Skeletal muscle cell (primary cell): Measurements from ENCODE around the gene AGBL4.

ENCODE experiments used
- DNase-seq: peaks from one replicate; pipeline ENCODE4 v3.0.0-alpha.2; 2010; ENCODE audit warnings: low read depth
- H3K4me3 ChIP-seq: 2 replicates; pipeline ENCODE4 v1.5.1; 2011; ENCODE audit warnings: low read depth, mild to moderate bottlenecking, control low read depth, low read length, moderate library complexity

The AGBL4 gene

GRCh38 chr1:49523764-49524163 is 500.0 kb downstream of the AGBL4 start:
- no peak for DNase-seq
- no peak overlapping the region for H3K4me3 ChIP-seq

DNA sequence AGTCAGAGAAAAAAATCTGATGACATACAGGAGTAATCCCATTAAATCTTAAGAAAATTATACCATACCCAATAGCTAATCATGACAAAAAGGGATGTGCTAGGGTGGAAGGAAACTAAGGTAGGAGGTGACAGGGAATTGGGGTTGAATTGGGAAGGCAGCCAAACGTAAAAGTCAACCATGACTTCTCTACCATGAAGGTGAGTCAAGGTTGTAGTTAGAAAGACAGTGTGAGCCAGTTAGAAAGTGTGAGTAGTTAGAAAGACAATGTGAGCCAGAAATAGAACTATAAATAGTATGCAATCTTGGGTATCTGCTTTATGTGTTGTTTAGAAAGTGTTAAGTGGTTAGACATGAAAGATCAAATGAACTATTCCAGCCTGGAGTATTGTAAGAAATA is 556.8 kb downstream of the AGBL4 start:
- no peak overlapping the region for H3K4me3 ChIP-seq
- no peak for DNase-seq

DNA sequence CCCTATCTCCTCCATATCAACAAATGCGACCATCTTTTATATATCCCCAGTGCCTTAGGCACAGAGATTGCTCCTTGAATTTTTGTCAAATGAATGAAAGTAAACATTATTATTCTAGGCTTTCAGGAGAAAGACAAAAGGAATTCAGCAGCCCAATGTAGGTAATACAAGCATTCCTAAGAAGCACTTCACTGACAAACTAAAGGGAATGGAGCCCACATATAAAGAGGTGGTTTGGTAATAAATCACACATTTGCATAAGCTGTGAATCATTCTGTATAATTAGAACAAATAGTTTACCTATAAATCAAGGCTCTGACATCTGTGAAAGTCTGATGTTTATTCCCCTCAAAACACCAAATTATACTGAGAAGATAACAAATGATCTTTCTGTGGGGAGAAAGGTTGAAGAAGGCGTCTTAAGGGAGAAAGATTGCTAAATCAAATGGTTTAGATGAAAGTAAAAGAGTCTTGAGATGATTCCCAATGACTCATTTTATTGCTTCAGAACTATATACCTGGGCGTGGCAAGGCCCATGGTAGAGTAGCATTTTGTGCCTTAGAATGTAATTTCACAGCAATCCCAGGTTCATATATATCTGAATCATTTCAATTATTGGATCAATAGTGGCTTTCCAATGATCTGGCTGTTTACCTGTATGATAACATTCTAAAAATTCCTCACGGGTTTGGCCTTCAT is 558.1 kb downstream of the AGBL4 start:
- DNase-seq, result no peak
- no peak overlapping the region for H3K4me3 ChIP-seq

DNA sequence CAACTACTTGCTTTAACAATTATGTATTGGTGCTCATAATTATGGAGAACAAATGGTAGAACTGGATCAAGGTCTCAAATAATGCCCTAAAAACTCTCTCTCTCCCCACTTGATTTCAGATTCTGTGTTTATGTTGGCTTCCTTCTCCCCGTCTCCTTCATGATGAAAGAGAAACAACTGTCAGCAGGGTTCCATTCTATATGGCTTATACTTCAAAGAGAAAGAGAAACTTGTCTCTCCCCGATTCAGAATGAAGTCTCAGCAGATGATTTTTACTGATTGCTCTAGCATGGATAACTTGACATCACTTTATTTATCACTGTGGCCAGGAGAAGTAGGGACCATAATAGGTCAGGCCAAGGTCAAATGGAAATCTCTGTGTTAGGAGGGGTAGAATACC is 575.6 kb downstream of the AGBL4 start:
- DNase-seq, result no peak
- H3K4me3 ChIP-seq, result no peak overlapping the region

DNA sequence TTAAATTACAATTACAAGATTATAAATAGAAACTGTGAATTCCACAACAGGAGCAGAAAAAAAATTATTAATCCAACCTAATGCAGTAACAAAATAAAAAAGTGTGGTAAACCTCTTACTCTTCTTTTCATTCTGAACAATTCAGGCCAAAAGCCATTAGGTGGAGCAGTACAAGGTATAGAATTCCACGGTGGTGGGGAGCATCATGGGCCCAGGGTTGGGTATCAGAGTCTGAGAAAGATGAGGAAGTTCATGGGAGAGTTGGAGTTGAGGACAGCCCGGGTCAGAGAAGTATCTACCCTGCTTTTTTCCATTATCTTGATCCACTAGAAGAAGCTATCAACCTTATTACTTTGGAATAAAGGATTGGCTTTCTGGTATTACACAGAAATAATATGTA is 586.9 kb downstream of the AGBL4 start:
- no peak for DNase-seq
- H3K4me3 ChIP-seq, result no peak overlapping the region

DNA sequence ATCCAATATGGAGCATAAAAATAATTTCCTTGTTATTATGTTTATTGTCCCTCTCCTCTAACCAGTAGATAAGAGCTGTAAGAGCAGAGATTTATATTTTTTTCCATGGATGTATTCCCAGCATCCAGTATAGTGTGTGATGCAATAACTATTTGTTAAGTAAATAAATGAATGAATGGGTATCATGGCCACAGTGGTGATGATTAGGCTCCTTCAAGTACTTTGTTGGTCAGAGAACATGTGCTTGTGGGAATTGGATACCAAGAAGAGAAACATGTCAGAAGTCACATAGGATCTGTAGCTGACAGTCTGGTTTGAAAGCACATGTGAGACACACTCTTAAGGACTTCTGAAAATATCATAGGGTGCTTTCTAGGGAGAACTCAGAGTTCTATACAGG is 588.5 kb downstream of the AGBL4 start:
- peak; percentile 5 for DNase-seq
- H3K4me3 ChIP-seq, result no peak overlapping the region

GRCh38 chr1:49424782-49425181 is 599.0 kb downstream of the AGBL4 start:
- DNase-seq, result no peak
- no peak overlapping the region for H3K4me3 ChIP-seq

- DNase-seq, result no peak
- H3K4me3 ChIP-seq, result no peak overlapping the region
Measured at GRCh38 chr1:49416758-49417157, 607.0 kb downstream of the AGBL4 start.

DNA sequence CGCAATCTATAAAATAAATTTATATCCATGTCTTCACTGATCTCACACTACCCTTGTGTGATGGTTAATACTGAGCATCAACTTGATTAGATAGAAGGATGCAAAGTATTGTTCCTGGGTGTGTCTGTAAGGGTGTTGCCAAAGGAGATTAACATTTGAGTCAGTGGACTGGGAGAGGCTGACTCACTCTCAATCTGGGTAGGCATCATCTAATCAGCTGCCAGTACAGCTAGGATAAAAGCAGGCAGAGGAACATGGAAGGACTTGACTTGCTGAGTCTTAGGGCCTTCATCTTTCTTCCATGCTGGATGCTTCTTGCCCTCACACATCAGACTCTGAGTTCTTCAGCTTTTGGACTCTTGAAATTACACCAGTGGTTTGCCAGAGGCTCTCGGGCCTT is 615.4 kb downstream of the AGBL4 start:
- no peak for DNase-seq
- H3K4me3 ChIP-seq, result no peak overlapping the region

DNA sequence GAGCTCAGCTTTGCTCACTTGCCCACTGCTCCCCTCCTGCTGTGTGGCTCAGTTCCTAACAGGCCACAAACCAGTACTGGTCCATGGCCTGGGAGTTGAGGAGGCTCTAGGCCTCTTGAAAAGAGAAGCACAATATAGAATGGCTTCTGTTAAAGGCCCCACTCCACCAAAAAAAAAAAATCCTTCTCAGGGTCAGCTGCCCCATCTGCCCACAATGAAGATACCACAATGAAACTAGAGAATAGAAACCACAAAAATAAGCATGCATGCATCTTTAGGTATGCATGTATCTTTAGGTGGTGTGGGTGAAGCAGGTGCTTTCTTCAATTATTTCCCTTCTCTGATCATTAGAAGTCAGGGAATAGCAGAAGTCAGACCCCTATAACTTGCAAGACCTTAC is 626.7 kb downstream of the AGBL4 start:
- H3K4me3 ChIP-seq, result no peak overlapping the region
- DNase-seq, result no peak

- no peak overlapping the region for H3K4me3 ChIP-seq
- DNase-seq, result no peak
Measured at GRCh38 chr1:49394200-49394599, 629.6 kb downstream of the AGBL4 start.

GRCh38 chr1:49389699-49390098 is 634.1 kb downstream of the AGBL4 start:
- H3K4me3 ChIP-seq, result no peak overlapping the region
- no peak for DNase-seq

DNA sequence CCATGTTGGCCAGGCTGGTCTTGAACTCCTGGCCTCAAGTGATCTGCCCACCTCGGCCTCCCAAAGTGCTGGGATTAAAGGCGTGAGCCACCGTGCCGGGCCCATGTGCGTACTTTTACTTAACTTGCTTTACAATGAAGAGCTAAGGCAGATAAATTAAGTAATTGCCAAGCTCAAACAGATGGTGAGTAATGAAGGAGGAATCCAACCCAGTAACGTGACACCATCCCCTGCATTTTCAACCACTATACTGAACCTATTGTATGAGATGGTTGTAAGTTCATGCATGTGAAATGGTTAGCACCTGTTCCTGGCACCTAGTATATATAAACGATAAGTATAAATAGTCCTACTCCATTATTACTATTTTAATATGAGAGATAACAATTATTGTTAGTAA is 659.1 kb downstream of the AGBL4 start:
- DNase-seq, result no peak
- H3K4me3 ChIP-seq, result no peak overlapping the region

DNA sequence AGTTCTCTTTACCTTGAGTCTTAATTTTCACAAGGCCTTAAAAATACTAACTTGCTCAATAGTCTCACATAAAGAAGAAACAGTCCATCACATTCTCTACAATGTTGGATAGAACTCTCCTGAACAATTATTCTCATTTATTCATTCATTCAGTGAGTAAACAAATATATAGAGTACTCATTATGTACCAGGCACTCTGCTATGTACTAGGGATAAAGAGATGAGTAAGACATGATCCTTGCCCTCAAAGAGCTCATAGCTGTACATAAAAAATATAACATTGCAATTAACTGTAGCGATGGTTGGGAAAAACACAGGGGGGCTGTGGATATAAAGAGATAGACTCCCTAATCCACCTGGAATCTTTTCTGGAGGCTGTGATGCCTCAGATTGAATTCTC is 660.1 kb downstream of the AGBL4 start:
- H3K4me3 ChIP-seq, result no peak overlapping the region
- no peak for DNase-seq

DNA sequence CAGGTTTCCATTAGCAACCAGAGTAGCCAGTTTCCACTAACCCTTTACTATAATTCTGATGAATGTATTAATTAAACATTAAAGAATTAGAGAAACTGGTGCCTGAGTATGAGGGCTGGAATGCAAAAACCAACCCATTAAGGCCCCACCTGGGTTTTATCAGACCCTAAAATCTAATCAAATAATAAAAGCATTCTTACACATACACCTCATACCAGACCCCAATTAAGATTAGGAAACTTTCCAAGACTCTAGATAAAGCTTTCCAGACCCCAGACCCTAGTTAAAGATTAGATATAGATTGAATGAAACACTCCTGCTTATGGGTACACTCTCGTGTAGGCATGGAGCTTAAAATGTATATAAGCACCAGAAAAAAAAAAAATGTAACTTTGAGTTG is 665.7 kb downstream of the AGBL4 start:
- no peak overlapping the region for H3K4me3 ChIP-seq
- DNase-seq, result no peak

- DNase-seq, result no peak
- no peak overlapping the region for H3K4me3 ChIP-seq
Measured at GRCh38 chr1:49356594-49356993, 667.2 kb downstream of the AGBL4 start.

- no peak for DNase-seq
- no peak overlapping the region for H3K4me3 ChIP-seq
Measured at GRCh38 chr1:49351768-49352167, 672.0 kb downstream of the AGBL4 start.

GRCh38 chr1:49346767-49347349 is 676.9 kb downstream of the AGBL4 start:
- H3K4me3 ChIP-seq, result no peak overlapping the region
- no peak for DNase-seq

- H3K4me3 ChIP-seq, result no peak overlapping the region
- DNase-seq, result no peak
Measured at GRCh38 chr1:49340576-49340975, 683.2 kb downstream of the AGBL4 start.

GRCh38 chr1:49339043-49339442 is 684.7 kb downstream of the AGBL4 start:
- no peak for DNase-seq

DNA sequence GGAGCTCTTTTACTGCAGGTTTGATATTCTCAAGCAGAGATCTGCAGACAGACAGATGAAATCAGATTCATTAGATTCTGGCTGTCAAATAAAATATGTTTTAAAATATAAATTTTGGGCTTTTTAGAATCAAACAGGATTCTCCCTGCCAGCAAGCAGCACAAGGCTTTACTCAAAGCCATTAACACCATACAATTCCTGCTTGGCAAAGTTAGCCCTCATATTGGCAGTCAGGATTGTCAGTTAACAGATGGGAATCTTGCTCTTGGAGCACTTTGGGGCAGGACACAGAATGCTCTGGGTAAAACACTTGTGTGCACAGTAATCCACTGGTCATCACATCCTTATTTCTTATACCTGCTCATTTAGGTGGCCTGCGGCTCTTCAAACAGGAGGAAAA is 686.5 kb downstream of the AGBL4 start:
- no peak overlapping the region for H3K4me3 ChIP-seq
- DNase-seq, result no peak

More at GRCh38 chr1:49339043-49339442, 684.7 kb downstream of the AGBL4 start:
- no peak overlapping the region for H3K4me3 ChIP-seq

- no peak for DNase-seq
- H3K4me3 ChIP-seq, result no peak overlapping the region
Measured at GRCh38 chr1:49333906-49334305, 689.8 kb downstream of the AGBL4 start.
